Endodermal cell (in vitro differentiated cells): Measurements from ENCODE around the gene PDE4D. TPM values are rescaled to one million over a fixed set of nuclear protein-coding genes. Genes with fewer than 3 reads are reported as not detected.

Experiments
- DNase-seq: peaks from one replicate; pipeline ENCODE4 v3.0.0-alpha.2; 2017
- H3K27ac ChIP-seq: 2 replicates; pipeline ENCODE4 v1.5.1; 2013; ENCODE audit warnings: mild to moderate bottlenecking, low read depth, low read length, moderate library complexity
- H3K27me3 ChIP-seq: 2 replicates; pipeline ENCODE4 v1.6.1; 2013; ENCODE audit warnings: mild to moderate bottlenecking, low read length, moderate library complexity; ENCODE audit not compliant: insufficient read depth, control insufficient read depth, poor library complexity, severe bottlenecking
- H3K36me3 ChIP-seq: 2 replicates; pipeline ENCODE4 v1.7.0; 2013; ENCODE audit warnings: mild to moderate bottlenecking, low read length, moderate library complexity; ENCODE audit not compliant: control insufficient read depth, insufficient read depth
- H3K4me1 ChIP-seq: one replicate; pipeline ENCODE4 v1.7.0; 2013; ENCODE audit warnings: low read length; ENCODE audit not compliant: control insufficient read depth, insufficient read depth
- H3K4me3 ChIP-seq: 2 replicates; pipeline ENCODE4 v1.5.1; 2013; ENCODE audit warnings: mild to moderate bottlenecking, low read length, moderate library complexity
- H3K9ac ChIP-seq: 2 replicates; pipeline ENCODE4 v1.6.1; 2013; ENCODE audit warnings: mild to moderate bottlenecking, low read length, moderate library complexity; ENCODE audit not compliant: poor library complexity, severe bottlenecking; ENCODE audit errors: extremely low read depth
- H3K9me3 ChIP-seq: 2 replicates; pipeline ENCODE4 v1.6.1; 2013; ENCODE audit warnings: mild to moderate bottlenecking, low read length, moderate library complexity; ENCODE audit not compliant: control insufficient read depth
- H3K27ac Mint-ChIP-seq: 2 replicates; pipeline ENCODE4 v1.8.0; 2020; ENCODE audit warnings: mixed read lengths
- H3K27me3 Mint-ChIP-seq: 2 replicates; pipeline ENCODE4 v1.8.0; 2021; ENCODE audit warnings: mild to moderate bottlenecking, mixed read lengths; ENCODE audit not compliant: insufficient read depth
- H3K36me3 Mint-ChIP-seq: 2 replicates; pipeline ENCODE4 v1.8.0; 2020; ENCODE audit warnings: low read depth, mixed read lengths
- H3K4me1 Mint-ChIP-seq: 2 replicates; pipeline ENCODE4 v1.8.0; 2020; ENCODE audit warnings: mixed read lengths
- H3K4me3 Mint-ChIP-seq: 2 replicates; pipeline ENCODE4 v1.8.0; 2020; ENCODE audit warnings: mild to moderate bottlenecking, moderate library complexity, mixed read lengths
- H3K9me3 Mint-ChIP-seq: 2 replicates; pipeline ENCODE4 v1.8.0; 2020; ENCODE audit warnings: mild to moderate bottlenecking, mixed read lengths
- WGBS, 2 experiments: methylation state at CpG; one replicate each; pipeline versions ENCODE4 v1.1.5 to v1.1.7; 2013; ENCODE audit warnings: missing lambda C conversion rate in 2 of 2, mixed read lengths in 1 of 2; ENCODE audit not compliant: insufficient coverage in 1 of 2, insufficient read length in 1 of 2; 5-methylcytosine and 5-hydroxymethylcytosine counted together
- total RNA-seq, 2 donors: library from RNA; stranded (reverse); fragmentation: NEBNext Ultra II Directional in 1 of 2; extraction: Animal tissue kit (Norgen Biotek cat#: 25700) in 1 of 2; gene quantifications; 2 replicates in 1 of 2; 3 replicates in 1 of 2; pipeline ENCODE4 v1.2.1, GENCODE V29; 2021
- TF ChIP-seq, protein P1 (sequence below): fragments of 200-600 bp; sonication (generic); conservative IDR thresholded peaks from 2 replicates; pipeline ENCODE4 v1.5.0; 2021; ENCODE audit warnings: antibody characterized with exemption, mild to moderate bottlenecking

PDE4D gene
- total RNA-seq, 2 donors from 2014 or later: 9.2 to 11.4 TPM

DNA sequence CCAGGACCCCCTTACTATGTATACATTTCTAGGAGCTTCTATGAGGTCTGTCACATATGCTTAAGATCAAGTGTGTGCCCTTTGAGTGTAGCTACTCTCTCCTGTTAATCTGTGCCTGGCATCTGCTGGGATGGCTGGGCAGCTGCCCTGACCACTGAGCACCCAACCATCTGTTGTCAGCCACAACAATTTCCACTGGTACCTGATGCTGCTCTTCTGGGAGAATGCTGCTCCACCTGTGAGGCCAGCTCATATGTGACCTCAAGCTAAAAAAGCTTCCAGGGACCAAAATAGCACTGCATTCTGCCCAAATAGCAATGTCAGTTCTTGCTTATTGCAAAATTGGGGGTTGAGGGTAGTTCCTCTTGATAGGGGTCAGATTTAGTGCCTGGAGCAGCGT lies 715.0 kb downstream of the PDE4D start:
- Mint-ChIP-seq H3K27me3 (no peaks in the 10 kb centered on the region), H3K36me3 (no peaks in the 10 kb centered on the region), H3K27ac (no peak overlapping the region), H3K4me3 (no peak overlapping the region), H3K4me1 (peaks cover 1% of the 10 kb centered on the region), H3K9me3 (no peaks in the 10 kb centered on the region)
- TF ChIP-seq, protein P1, sequence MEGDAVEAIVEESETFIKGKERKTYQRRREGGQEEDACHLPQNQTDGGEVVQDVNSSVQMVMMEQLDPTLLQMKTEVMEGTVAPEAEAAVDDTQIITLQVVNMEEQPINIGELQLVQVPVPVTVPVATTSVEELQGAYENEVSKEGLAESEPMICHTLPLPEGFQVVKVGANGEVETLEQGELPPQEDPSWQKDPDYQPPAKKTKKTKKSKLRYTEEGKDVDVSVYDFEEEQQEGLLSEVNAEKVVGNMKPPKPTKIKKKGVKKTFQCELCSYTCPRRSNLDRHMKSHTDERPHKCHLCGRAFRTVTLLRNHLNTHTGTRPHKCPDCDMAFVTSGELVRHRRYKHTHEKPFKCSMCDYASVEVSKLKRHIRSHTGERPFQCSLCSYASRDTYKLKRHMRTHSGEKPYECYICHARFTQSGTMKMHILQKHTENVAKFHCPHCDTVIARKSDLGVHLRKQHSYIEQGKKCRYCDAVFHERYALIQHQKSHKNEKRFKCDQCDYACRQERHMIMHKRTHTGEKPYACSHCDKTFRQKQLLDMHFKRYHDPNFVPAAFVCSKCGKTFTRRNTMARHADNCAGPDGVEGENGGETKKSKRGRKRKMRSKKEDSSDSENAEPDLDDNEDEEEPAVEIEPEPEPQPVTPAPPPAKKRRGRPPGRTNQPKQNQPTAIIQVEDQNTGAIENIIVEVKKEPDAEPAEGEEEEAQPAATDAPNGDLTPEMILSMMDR: no peak
- Histone ChIP-seq H3K4me3 (no peak overlapping the region), H3K36me3 (no peaks in the 10 kb centered on the region), H3K9ac (no peak overlapping the region), H3K4me1 (no peaks in the 10 kb centered on the region), H3K27ac (no peak overlapping the region), H3K27me3 (no peaks in the 10 kb centered on the region), H3K9me3 (no peaks in the 10 kb centered on the region)
- 67 to 86% methylated on average over 1 of the region's 1 CpG for WGBS, 2 experiments
- no peak for DNase-seq

DNA sequence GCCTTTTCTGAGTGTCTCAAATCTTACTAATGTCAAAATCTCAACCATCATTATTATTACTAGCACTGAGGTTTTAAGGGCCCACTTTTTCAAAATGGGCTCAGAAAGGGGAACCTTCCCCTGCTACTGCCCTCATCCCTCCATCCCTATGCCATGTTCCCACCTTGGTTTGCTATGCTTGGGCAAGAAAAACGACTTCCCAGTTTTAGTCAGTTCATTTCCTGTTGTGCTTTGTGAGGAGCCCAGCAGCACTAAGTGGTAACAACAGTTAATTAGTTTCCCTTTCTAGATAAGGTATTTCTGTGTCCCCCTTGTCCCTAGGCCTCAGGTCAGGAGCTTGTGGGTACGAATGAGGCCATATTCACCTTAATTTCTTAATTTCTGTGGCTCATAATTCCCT lies 715.5 kb downstream of the PDE4D start:
- Histone ChIP-seq H3K36me3 (no peaks in the 10 kb centered on the region), H3K9ac (no peak overlapping the region), H3K4me3 (no peak overlapping the region), H3K27me3 (no peaks in the 10 kb centered on the region), H3K9me3 (no peaks in the 10 kb centered on the region), H3K27ac (no peak overlapping the region), H3K4me1 (no peaks in the 10 kb centered on the region)
- 82 to 90% methylated on average over 2 of the region's 2 CpGs for WGBS, 2 experiments
- H3K4me1 Mint-ChIP-seq: peaks cover 1% of the 10 kb centered on the region
- H3K36me3 Mint-ChIP-seq: no peaks in the 10 kb centered on the region
- no peak overlapping the region for H3K4me3 Mint-ChIP-seq
- H3K27me3 Mint-ChIP-seq: no peaks in the 10 kb centered on the region
- no peak for DNase-seq
- no peak overlapping the region for H3K27ac Mint-ChIP-seq
- no peaks in the 10 kb centered on the region for H3K9me3 Mint-ChIP-seq
- TF ChIP-seq, protein P1: no peak

- Mint-ChIP-seq H3K27me3 (no peaks in the 10 kb centered on the region), H3K27ac (no peak overlapping the region), H3K4me3 (no peak overlapping the region), H3K36me3 (no peaks in the 10 kb centered on the region), H3K4me1 (peaks cover under 1% of the 10 kb centered on the region), H3K9me3 (no peaks in the 10 kb centered on the region)
- DNase-seq: no peak
- TF ChIP-seq, protein P1: no peak
- Histone ChIP-seq H3K9ac (no peak overlapping the region), H3K4me1 (no peaks in the 10 kb centered on the region), H3K9me3 (no peaks in the 10 kb centered on the region), H3K36me3 (no peaks in the 10 kb centered on the region), H3K27ac (no peak overlapping the region), H3K4me3 (no peak overlapping the region), H3K27me3 (no peaks in the 10 kb centered on the region)
- 83 to 91% methylated on average over 3 of the region's 3 CpGs for WGBS, 2 experiments
Measured at GRCh38 chr5:59177644-59178043, 715.9 kb downstream of the PDE4D start.
